Lung (tissue), 12 donors: ENCODE measurements around the gene BOLL. TPM values are rescaled to one million over a fixed set of nuclear protein-coding genes. Genes with fewer than 3 reads are reported as not detected.

Source experiments
- ATAC-seq: fragments of 200-7000 bp; cut with Tn5 transposase; one replicate; pipeline ENCODE4 v1.9.1; 2020; ENCODE audit warnings: moderate number of reproducible peaks; ENCODE audit not compliant: insufficient read depth, low FRiP score
- DNase-seq, 3 donors: peaks; one replicate each; pipeline ENCODE4 v3.0.0-alpha.2; 2013 to 2017
- H3K27ac ChIP-seq, 2 donors: one replicate each; pipeline ENCODE4 v1.5.1; 2013; ENCODE audit warnings: mild to moderate bottlenecking in 2 of 2, moderate library complexity in 2 of 2, control low read depth in 1 of 2, inconsistent platforms in 1 of 2, low read depth in 1 of 2, low read length in 1 of 2
- H3K27me3 ChIP-seq, 3 donors: one replicate each; pipeline ENCODE4 v1.5.1; 2013; ENCODE audit warnings: low read length in 2 of 3; ENCODE audit not compliant: control insufficient read depth in 3 of 3, insufficient read depth in 3 of 3
- H3K36me3 ChIP-seq, 4 donors: one replicate each; pipeline ENCODE4 v1.5.1; 2013; ENCODE audit warnings: low read length in 4 of 4, mild to moderate bottlenecking in 1 of 4, moderate library complexity in 1 of 4; ENCODE audit not compliant: control insufficient read depth in 4 of 4, insufficient read depth in 4 of 4
- H3K4me1 ChIP-seq, 5 donors: one replicate each; pipeline ENCODE4 v1.5.1; 2013; ENCODE audit warnings: low read length in 5 of 5, mild to moderate bottlenecking in 2 of 5, moderate library complexity in 1 of 5; ENCODE audit not compliant: control insufficient read depth in 5 of 5, insufficient read depth in 5 of 5
- H3K4me3 ChIP-seq: one replicate; pipeline ENCODE4 v1.5.1; 2013; ENCODE audit warnings: mild to moderate bottlenecking, control low read depth, moderate library complexity
- H3K9ac ChIP-seq, 2 donors: one replicate each; pipeline ENCODE4 v1.5.1; 2013; ENCODE audit warnings: low read length in 2 of 2, control low read depth in 1 of 2; ENCODE audit not compliant: insufficient read depth in 1 of 2
- H3K9me3 ChIP-seq, 4 donors: one replicate each; pipeline ENCODE4 v1.5.1; 2013; ENCODE audit warnings: low read length in 3 of 4, mild to moderate bottlenecking in 1 of 4, moderate library complexity in 1 of 4; ENCODE audit not compliant: control insufficient read depth in 4 of 4, insufficient read depth in 3 of 4
- WGBS, 2 donors: extraction: QIAGEN DNeasy Blood & Tissue Kit; methylation state at CpG; one replicate each; pipeline ENCODE4 v1.1.7; 2013; 5-methylcytosine and 5-hydroxymethylcytosine counted together
- polyA plus RNA-seq, 2 donors: library from polyadenylated mRNA; stranded (reverse); fragments of 200-250 nt; gene quantifications; one replicate each; pipeline ENCODE4 v1.2.1, GENCODE V29; 2013
- total RNA-seq, 2 donors: library from RNA; depleted of rRNA in 1 of 2; stranded (reverse); fragments of >200 nt in 1 of 2; gene quantifications; one replicate each; pipeline ENCODE4 v1.2.1, GENCODE V29; 2014 to 2021
- TF ChIP-seq, protein P1 (sequence below): IDR thresholded peaks from 2 replicates; pipeline ENCODE4 v1.5.1; 2012; ENCODE audit warnings: mild to moderate bottlenecking; ENCODE audit errors: control extremely low read depth, extremely low read depth
- donor health status: control.
- donor health status: control.
- donor health status: Bipolar disorder and iron deficiency.
- donor health status: healthy.
- donor health status: DM: yes; HTN: yes; CAD: no.

Gene BOLL
- total and polyA plus RNA-seq, 4 donors: not detected

DNA sequence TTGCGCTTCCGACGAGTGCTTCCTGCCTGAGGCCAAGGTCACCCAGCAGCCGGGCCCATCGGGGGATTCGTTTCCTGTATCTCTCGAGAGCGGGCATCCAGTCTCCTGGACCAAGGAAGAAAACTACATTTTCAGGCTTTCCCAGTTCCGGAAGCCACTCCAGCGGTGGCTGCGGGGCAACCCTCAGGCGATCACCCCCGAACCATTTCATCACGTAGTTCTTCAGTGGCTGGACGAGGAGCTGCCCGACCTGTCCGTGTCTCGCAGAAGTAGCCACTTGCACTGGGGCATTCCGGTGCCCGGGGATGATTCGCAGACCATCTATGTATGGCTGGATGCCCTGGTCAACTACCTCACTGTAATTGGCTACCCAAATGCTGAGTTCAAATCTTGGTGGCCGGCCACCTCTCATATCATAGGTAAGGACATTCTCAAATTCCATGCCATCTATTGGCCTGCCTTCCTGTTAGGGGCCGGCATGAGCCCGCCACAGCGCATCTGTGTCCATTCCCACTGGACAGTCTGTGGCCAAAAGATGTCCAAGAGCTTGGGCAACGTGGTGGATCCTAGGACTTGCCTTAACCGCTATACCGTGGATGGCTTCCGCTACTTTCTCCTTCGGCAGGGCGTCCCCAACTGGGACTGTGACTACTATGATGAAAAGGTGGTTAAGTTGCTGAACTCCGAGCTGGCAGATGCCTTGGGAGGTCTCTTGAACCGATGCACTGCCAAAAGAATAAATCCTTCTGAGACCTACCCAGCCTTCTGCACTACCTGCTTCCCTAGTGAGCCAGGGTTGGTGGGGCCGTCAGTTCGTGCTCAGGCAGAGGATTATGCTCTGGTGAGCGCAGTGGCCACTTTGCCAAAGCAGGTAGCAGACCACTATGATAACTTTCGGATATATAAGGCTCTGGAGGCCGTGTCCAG, 78.9 kb downstream of the BOLL start:
- no peak overlapping the region for H3K9ac ChIP-seq
- WGBS, 2 donors: 16 to 21% methylated on average over 38 of the region's 38 CpGs
- H3K27ac ChIP-seq: peak overlapping the region; percentile 71 to 92
- peaks cover 0 to 2% (median under 1%) of the 10 kb centered on the region in 4 donors for H3K36me3 ChIP-seq
- no peaks in the 10 kb centered on the region for H3K27me3 ChIP-seq
- H3K4me3 ChIP-seq: peak overlapping the region; percentile 99
- TF ChIP-seq, protein P1, sequence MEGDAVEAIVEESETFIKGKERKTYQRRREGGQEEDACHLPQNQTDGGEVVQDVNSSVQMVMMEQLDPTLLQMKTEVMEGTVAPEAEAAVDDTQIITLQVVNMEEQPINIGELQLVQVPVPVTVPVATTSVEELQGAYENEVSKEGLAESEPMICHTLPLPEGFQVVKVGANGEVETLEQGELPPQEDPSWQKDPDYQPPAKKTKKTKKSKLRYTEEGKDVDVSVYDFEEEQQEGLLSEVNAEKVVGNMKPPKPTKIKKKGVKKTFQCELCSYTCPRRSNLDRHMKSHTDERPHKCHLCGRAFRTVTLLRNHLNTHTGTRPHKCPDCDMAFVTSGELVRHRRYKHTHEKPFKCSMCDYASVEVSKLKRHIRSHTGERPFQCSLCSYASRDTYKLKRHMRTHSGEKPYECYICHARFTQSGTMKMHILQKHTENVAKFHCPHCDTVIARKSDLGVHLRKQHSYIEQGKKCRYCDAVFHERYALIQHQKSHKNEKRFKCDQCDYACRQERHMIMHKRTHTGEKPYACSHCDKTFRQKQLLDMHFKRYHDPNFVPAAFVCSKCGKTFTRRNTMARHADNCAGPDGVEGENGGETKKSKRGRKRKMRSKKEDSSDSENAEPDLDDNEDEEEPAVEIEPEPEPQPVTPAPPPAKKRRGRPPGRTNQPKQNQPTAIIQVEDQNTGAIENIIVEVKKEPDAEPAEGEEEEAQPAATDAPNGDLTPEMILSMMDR: no peak
- DNase-seq: peak; percentile 25 to 38 (median 30)
- peaks cover 9 to 28% (median 11%) of the 10 kb centered on the region in 5 donors for H3K4me1 ChIP-seq
- no peak for ATAC-seq
- peaks cover 0 to 2% (median 0%) of the 10 kb centered on the region in 4 donors for H3K9me3 ChIP-seq

DNA sequence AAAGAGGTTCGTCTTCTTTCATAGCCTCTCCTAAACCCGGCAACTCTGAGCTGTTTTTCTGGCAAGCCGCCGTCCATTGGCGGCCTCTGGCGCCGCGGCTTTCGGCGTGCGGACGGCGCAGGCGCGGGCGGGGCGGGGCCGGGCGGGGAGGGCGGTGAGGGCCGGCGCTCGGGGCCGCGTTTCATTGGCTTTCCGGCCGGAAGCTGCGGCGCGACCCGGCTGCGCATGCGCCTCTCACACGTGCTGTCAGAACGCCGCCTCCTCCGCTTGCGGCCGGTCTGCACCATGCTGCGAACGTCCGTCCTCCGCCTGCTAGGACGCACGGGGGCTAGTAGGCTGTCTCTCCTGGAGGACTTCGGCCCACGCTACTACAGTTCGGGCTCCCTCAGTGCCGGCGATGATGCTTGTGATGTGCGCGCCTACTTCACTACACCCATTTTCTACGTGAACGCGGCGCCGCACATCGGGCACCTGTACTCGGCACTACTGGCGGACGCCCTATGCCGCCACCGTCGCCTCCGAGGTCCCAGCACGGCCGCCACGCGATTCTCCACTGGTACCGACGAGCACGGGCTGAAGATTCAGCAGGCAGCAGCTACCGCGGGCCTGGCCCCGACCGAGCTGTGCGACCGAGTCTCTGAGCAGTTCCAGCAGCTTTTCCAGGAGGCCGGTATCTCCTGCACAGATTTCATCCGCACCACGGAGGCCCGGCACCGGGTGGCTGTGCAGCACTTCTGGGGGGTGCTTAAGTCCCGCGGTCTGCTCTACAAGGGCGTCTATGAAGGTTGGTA, 79.8 kb downstream of the BOLL start, which contains the start of gene MARS2:
TSS of gene MARS2 (plus strand) at position 249 of the 791 bp plus-strand sequence. CDS start at position 286, 37 bp downstream.
- ATAC-seq: peak; percentile 86
- Histone ChIP-seq H3K9ac (peak within 1 kb of the TSS; percentile 71 to 98), H3K9me3 (peaks cover 0 to 2% (median 0%) of the 10 kb centered on the region in 4 donors), H3K36me3 (peaks cover 0 to 2% (median under 1%) of the 10 kb centered on the region in 4 donors), H3K27me3 (no peaks in the 10 kb centered on the region), H3K4me1 (peaks cover 9 to 28% (median 10%) of the 10 kb centered on the region in 5 donors), H3K4me3 (peak within 1 kb of the TSS; percentile 99), H3K27ac (peak within 1 kb of the TSS; percentile 83 to 92)
- TF ChIP-seq, protein P1: no peak
- DNase-seq: peak; percentile 95 to 97 (median 95)
- WGBS, 2 donors: 0 to 1% methylated on average over 69 to 86 of the region's 86 CpGs

DNA sequence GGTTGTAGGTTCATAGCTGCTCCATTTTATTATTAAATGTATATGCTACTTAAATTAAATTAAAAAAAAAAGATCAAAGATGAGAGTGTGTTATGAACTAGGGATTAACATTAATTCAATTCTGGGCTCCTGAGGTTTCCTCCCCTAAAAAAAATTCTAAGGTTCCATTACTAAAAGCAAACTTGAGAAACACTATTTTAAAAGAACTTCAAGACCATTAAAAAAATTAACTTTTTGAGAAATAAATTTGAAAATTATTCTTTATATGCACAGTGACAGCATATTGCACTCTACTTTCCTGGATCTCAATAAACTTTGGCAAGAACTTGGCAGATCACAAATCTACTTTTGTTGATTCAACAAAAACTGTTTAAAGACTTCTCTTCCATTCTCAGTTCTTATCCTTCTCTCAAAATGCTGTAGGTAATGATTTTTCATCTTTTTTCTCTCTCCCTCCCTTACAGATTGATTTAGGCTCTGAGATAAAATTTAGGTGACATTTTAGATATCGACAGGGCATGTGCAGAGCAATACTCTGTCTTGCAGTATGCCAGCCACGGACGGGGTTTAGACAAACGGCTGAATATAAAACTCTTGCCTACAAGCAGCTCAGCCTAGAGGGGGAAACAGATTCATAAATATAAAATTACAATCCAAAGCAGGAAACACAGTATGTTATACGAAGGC, 80.5 kb downstream of the BOLL start:
- DNase-seq (no peak), ATAC-seq (peak; percentile 13)
- Histone ChIP-seq H3K9ac (peak overlapping the region; percentile 71 to 98), H3K4me1 (peaks cover 9 to 28% (median 10%) of the 10 kb centered on the region in 5 donors), H3K4me3 (no peak overlapping the region), H3K27me3 (no peaks in the 10 kb centered on the region), H3K9me3 (peaks cover 0 to 2% (median 0%) of the 10 kb centered on the region in 4 donors), H3K36me3 (peaks cover 0 to 2% (median under 1%) of the 10 kb centered on the region in 4 donors), H3K27ac (peak overlapping the region; percentile 83 to 85)
- WGBS, 2 donors: 1% methylated on average over 5 of the region's 5 CpGs
- TF ChIP-seq, protein P1: no peak
